ENCODE results near the gene GARRE1. TPM values are rescaled to one million over a fixed set of nuclear protein-coding genes. Genes with fewer than 3 reads are reported as not detected.
"Not testable (repeated sequence)": the region's sequence is repeated elsewhere in the genome, so short reads cannot be mapped to it uniquely, and the experiment has no call there.

Gene GARRE1
- total and polyA plus RNA-seq, 2 of the 4 experiments (the other 2 are of a cell fraction) = 13.8 to 16.9 TPM

GRCh38 chr19:34215666-34216038, 38.7 kb upstream of the GARRE1 start:
- TF ChIP-seq RCOR1 (IDR thresholded peaks at IDR 0.05; ENCODE audit: insufficient replicate concordance, low read length) (no peak), POLR2A (IDR thresholded peaks at IDR 0.05; ENCODE audit: low read depth, low read length) (no peak), MXI1 (IDR thresholded peaks at IDR 0.05; ENCODE audit: borderline replicate concordance, low read depth, low read length) (no peak), MAFK (IDR thresholded peaks at IDR 0.05; ENCODE audit: low read depth, low read length) (no peak), MAZ (IDR thresholded peaks at IDR 0.05; ENCODE audit: borderline replicate concordance, low read depth, low read length) (no peak), NFE2L2 (IDR thresholded peaks at IDR 0.05; ENCODE audit: low read depth, low read length) (no peak), USF2 (IDR thresholded peaks at IDR 0.05; ENCODE audit: low read depth, low read length) (no peak), RFX5 (IDR thresholded peaks at IDR 0.05; ENCODE audit: low read depth, low read length) (no peak), FOS (IDR thresholded peaks at IDR 0.05; ENCODE audit: low read depth, low read length) (no peak)
- H2BK20ac ChIP-seq (ENCODE audit: low read depth, low read length) = no peak overlapping the region
- no peak overlapping the region for H3K4ac ChIP-seq (ENCODE audit: low read depth, low read length)
- no peak overlapping the region for H3K18ac ChIP-seq (ENCODE audit: low read depth, low read length)
- peaks cover 5% of the 10 kb centered on the region for H3K4me1 ChIP-seq (ENCODE audit: control insufficient read depth, insufficient read depth, low read length)
- peaks cover 31% of the 10 kb centered on the region for H3K36me3 ChIP-seq (ENCODE audit: control insufficient read depth, insufficient read depth, low read length)
- no peak overlapping the region for H3K23ac ChIP-seq (ENCODE audit: low read depth, low read length)
- H3K9me1 ChIP-seq (ENCODE audit: insufficient read depth, low read length) = peaks cover 5% of the 10 kb centered on the region
- no peak for ATAC-seq (ENCODE audit: low read depth)
- H2AK9ac ChIP-seq (replicated peaks; ENCODE audit: low read depth, low read length, poor library complexity) = no peak overlapping the region
- peaks cover 56% of the 10 kb centered on the region for H4K20me1 ChIP-seq (ENCODE audit: insufficient read depth, low read length)
- H2BK5ac ChIP-seq (ENCODE audit: low read depth, low read length, poor library complexity, severe bottlenecking) = no peak overlapping the region
- no peak overlapping the region for H3K4me2 ChIP-seq (ENCODE audit: low read depth, low read length)
- no peak overlapping the region for H4K5ac ChIP-seq (ENCODE audit: low read depth, low read length)
- H3K27ac ChIP-seq (ENCODE audit: insufficient read depth, low read length) = no peak overlapping the region
- in situ Hi-C loops (cut with MboI; ENCODE audit: low sequenced_read_pairs) (no loop called here), intact Hi-C loops (cut with micrococcal nuclease) (no loop called here), dilution Hi-C loops (cut with HindIII; ENCODE audit: low sequenced_read_pairs, unreplicated experiment) (no loop called here)
- ChIA-PET CTCF (interaction anchor here (0.6 kb wide), 1 partner anchor 22 kb away, joined by 3 read pairs; no protein-coding TSS in a partner anchor), POLR2A (ENCODE audit: unreplicated experiment) (no interaction called here)
- peaks cover 18 to 62% of the 10 kb centered on the region in 2 experiments for H3K79me1 ChIP-seq (ENCODE audit: low read depth in 1 of 2, low read length in 2 of 2)
- BruUV-seq (replicated peaks) = no TSS peak
- H2BK15ac ChIP-seq (ENCODE audit: low read depth, low read length) = no peak overlapping the region
- H3K4me3 ChIP-seq (ENCODE audit: insufficient read depth, low read depth, low read length) = no peak overlapping the region
- H3K27me3 ChIP-seq (ENCODE audit: control insufficient read depth, insufficient read depth, low read length) = no peaks in the 10 kb centered on the region
- no peak overlapping the region for H4K91ac ChIP-seq (ENCODE audit: insufficient read depth, low read depth, low read length)
- H3K9me3 ChIP-seq (ENCODE audit: control insufficient read depth, insufficient read depth, low read length) = no peaks in the 10 kb centered on the region
- H4K8ac ChIP-seq (ENCODE audit: low read depth in 2 of 2, low read length in 2 of 2) = no peak overlapping the region
- no peak overlapping the region for H2AK5ac ChIP-seq (ENCODE audit: low read depth, low read length)
- H3K14ac ChIP-seq (replicated peaks; ENCODE audit: low read depth, low read length) = no peak overlapping the region
- H3K9ac ChIP-seq (ENCODE audit: low read depth, low read length) = no peak overlapping the region
- no peak overlapping the region for H3K56ac ChIP-seq (ENCODE audit: extremely low read depth, insufficient read depth, low read length)
- no peak for DNase-seq
- no CpG with 5 or more reads among the region's 3 CpGs for WGBS, 2 experiments (ENCODE audit: extremely low coverage in 2 of 2, insufficient read length in 1 of 2)
- H2AFZ ChIP-seq (replicated peaks; ENCODE audit: low read length, poor library complexity) = no peak overlapping the region
- no peak overlapping the region for H2BK120ac ChIP-seq (ENCODE audit: low read depth, low read length)

DNA sequence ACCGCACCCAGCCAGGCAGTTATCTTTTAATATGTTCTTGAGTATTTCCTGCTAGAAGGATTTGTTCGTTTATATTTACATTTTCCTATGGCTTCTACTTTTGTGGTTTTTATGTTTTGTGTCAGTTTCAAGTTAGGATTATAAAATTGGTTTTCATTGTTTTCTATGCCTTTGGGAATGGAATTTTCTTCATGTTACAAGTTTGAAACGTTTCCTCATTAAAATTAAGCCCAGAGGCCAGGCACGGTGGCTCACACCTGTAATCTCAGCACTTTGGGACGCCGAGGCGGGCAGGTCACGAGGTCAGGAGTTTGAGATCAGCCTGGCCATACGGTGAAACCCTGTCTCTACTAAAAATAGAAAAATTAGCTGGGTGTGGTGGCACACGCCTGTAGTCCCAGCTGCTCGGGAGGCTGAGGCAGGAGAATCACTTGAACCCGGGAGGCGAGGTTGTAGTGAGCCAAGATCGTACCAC, 37.6 kb upstream of the GARRE1 start:
- H3K9ac ChIP-seq (ENCODE audit: low read depth, low read length); intact Hi-C loops (cut with micrococcal nuclease); H3K14ac ChIP-seq (replicated peaks; ENCODE audit: low read depth, low read length); H4K5ac ChIP-seq (ENCODE audit: low read depth, low read length); DNase-seq; H3K4me2 ChIP-seq (ENCODE audit: low read depth, low read length); H3K23ac ChIP-seq (ENCODE audit: low read depth, low read length); H3K4ac ChIP-seq (ENCODE audit: low read depth, low read length); H2BK20ac ChIP-seq (ENCODE audit: low read depth, low read length); H2AK5ac ChIP-seq (ENCODE audit: low read depth, low read length); BruUV-seq (replicated peaks); H2AFZ ChIP-seq (replicated peaks; ENCODE audit: low read length, poor library complexity); H2BK5ac ChIP-seq (ENCODE audit: low read depth, low read length, poor library complexity, severe bottlenecking); H3K4me1 ChIP-seq (ENCODE audit: control insufficient read depth, insufficient read depth, low read length); H3K56ac ChIP-seq (ENCODE audit: extremely low read depth, insufficient read depth, low read length); H2BK15ac ChIP-seq (ENCODE audit: low read depth, low read length); POLR2A ChIA-PET (ENCODE audit: unreplicated experiment); H4K8ac ChIP-seq (ENCODE audit: low read depth in 2 of 2, low read length in 2 of 2); CTCF ChIA-PET; H4K91ac ChIP-seq (ENCODE audit: insufficient read depth, low read depth, low read length); H3K18ac ChIP-seq (ENCODE audit: low read depth, low read length); H3K9me3 ChIP-seq (ENCODE audit: control insufficient read depth, insufficient read depth, low read length); ATAC-seq (ENCODE audit: low read depth); in situ Hi-C loops (cut with MboI; ENCODE audit: low sequenced_read_pairs); H3K27me3 ChIP-seq (ENCODE audit: control insufficient read depth, insufficient read depth, low read length); H3K4me3 ChIP-seq (ENCODE audit: insufficient read depth, low read depth, low read length); H2AK9ac ChIP-seq (replicated peaks; ENCODE audit: low read depth, low read length, poor library complexity); H3K27ac ChIP-seq (ENCODE audit: insufficient read depth, low read length); H2BK120ac ChIP-seq (ENCODE audit: low read depth, low read length); dilution Hi-C loops (cut with HindIII; ENCODE audit: low sequenced_read_pairs, unreplicated experiment); H3K9me1 ChIP-seq (ENCODE audit: insufficient read depth, low read length): not testable (repeated sequence)
- peaks cover 57% of the 10 kb centered on the region for H4K20me1 ChIP-seq (ENCODE audit: insufficient read depth, low read length)
- no CpG with 5 or more reads among the region's 14 CpGs for WGBS, 2 experiments (ENCODE audit: extremely low coverage in 2 of 2, insufficient read length in 1 of 2)
- H3K79me1 ChIP-seq (ENCODE audit: low read depth in 1 of 2, low read length in 2 of 2) = peaks cover 18 to 61% of the 10 kb centered on the region in 2 experiments
- H3K36me3 ChIP-seq (ENCODE audit: control insufficient read depth, insufficient read depth, low read length) = peaks cover 32% of the 10 kb centered on the region

Data from IMR-90 (cell line).